ENCODE measurements around the gene FCHSD2.
A peak's percentile ranks its signal among the peaks of the same experiment; 100 is the strongest.
"Not testable (repeated sequence)": the region's sequence is repeated elsewhere in the genome, so short reads cannot be mapped to it uniquely, and the experiment has no call there.

The FCHSD2 gene

DNA sequence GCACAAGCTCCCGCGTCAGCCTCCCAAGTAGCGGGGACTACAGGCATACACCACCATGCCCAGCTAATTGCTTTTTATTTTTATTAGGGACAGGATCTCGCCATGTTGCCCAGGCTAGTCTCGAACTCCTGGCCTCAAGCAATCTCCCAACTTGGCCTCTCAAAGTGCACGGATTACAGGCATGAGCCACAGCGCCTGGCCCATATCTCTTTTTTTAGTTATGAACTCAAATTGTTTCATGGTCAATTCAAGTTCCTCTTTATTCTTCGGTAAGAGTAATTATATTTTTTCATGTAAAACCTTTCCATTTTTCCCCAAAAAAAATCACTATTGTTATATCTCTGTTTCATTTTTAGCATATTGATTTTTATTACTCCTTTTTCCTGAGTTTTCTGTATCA lies 25.5 kb downstream of the FCHSD2 start:
- DNase-seq = no peak

GRCh38 chr11:73114835-73115220 lies 27.3 kb downstream of the FCHSD2 start:
- DNase-seq = no peak

DNA sequence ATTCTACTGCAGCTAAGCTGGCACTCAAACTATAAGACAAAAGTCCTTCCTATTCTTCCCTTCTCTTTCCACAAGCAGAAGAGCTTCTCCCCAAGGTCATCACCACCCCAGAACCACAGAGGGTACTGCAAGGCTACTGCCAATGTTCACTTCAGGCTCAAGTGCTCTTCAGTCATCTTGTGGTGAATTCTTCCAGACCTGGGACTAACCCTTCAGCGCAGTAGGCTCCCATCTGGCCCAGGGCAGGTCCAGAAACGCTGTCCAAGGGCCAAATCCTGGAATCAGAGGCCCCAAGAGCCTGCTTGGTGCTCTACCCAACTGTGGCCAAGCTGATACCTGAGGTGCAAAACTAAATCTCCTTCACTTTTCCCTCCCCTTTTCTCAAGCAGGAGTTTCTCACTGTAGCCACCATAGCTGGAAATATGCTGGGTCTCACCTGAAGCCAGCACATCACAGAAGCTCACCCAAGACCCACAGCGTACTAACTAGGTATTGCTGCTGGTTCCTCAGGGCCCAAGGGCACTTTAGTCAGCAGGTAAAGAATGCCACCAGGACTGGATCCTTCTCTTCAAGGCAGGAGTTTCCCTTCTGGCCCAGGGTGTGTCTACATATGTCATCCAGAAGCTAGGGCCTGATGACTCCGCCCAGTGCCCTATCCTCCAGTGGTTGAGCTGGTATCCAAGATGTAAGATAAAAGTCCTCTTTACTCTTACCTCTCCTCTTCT lies 27.8 kb downstream of the FCHSD2 start:
- DNase-seq = no peak

GRCh38 chr11:73113426-73113825 lies 28.7 kb downstream of the FCHSD2 start:
- DNase-seq = no peak

- no peak for DNase-seq
Observed at GRCh38 chr11:73107597-73107996, 34.5 kb downstream of the FCHSD2 start.

DNA sequence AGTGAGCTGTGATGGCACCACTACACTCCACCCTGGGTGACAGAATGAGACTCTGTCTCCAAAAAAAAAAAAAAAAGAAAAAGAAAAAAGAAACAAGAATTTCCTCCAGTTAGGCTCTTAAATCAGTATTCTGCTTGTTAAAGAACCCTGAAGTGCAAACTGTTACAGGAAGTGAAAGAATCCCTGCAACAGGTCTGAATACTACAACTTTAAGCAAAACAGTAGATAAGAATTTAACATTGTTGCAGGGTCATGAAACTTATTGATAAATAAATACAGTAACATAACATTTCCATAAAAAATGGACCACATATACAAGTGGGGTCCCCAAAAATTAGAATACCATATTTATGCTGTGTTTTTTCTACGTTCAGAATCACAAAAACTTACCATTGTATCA lies 35.8 kb downstream of the FCHSD2 start:
- no peak for DNase-seq

GRCh38 chr11:73100578-73100977 lies 41.5 kb downstream of the FCHSD2 start:
- DNase-seq = no peak

DNA sequence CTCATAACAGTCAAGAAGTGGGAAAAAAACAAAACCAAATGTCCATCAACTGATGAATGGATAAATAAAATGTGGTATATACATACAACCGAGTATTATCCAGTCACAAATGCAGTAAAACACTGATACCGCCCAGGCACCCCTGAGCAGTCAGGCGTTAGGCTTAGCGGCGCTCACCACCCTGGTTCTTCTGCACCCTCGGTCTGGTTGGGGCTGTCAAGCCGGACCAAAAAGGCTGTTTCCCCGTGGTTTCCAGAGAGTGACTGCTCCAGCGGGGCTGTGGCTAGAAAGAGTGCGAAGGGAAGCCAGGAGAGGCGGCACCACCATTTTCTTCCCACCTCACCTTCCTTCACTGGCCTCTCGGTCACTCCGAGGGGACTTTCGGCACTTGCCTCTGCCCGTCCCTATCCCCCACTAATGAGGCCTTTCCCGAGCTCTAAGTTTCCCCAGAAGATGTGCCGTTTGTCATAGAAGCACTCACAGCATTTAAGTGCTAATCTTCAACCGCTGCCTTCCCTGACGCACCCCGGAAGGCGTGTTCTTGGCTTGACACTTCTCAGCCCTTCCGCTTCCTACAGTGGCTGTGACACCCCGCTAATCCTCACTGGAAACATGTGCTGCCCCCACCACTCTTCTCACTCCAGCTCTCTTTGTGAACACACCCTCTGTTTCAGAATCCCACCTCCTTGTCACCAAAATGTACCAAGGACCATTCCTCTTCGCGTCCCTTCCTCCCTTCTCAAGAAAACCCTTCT lies 42.4 kb downstream of the FCHSD2 start:
- no peak for DNase-seq

GRCh38 chr11:73095613-73096012 lies 46.5 kb downstream of the FCHSD2 start:
- peak in 2 of 14 donors; percentile 8 to 29 for DNase-seq

DNA sequence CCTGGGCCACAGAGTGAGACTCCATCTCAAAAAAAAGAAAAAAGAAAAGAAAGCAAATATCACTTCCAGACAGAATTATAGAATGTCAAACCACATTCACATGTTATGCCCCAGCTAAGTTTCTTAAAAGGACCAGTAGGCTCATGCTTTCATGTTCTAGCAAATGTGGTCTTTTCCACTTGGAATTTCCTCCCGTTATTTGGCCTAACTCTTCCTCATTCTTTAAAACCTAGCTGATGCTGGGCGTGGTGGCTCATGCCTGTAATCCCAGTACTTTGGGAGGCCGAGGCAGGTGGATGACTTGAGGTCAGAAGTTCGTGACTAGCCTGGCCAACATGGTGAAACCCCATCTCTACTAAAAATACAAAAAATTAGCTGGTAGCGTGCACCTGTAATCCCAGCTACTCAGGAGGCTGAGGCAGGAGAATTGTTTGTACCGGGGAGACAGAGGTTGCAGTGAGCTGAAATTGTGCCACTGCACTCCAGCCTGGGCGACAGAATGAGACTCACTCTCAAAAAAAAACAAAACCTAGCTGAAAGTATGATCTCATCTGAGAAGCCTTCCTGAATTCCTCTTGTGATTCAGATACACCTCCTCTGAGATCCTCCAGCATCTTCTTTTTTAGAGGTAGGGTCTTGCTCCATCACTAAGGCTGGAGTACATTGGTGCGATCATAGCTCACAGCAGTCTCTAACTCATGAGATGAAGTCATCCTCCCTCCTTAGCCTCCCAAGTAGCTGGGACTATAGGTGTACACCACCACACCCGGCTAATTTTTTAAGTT lies 50.4 kb downstream of the FCHSD2 start:
- no peak for DNase-seq

GRCh38 chr11:73087730-73088129 lies 54.4 kb downstream of the FCHSD2 start:
- no peak for DNase-seq

- DNase-seq = peak in 1 of 14 donors; percentile 5
Observed at GRCh38 chr11:73085189-73085875, 56.8 kb downstream of the FCHSD2 start.

DNA sequence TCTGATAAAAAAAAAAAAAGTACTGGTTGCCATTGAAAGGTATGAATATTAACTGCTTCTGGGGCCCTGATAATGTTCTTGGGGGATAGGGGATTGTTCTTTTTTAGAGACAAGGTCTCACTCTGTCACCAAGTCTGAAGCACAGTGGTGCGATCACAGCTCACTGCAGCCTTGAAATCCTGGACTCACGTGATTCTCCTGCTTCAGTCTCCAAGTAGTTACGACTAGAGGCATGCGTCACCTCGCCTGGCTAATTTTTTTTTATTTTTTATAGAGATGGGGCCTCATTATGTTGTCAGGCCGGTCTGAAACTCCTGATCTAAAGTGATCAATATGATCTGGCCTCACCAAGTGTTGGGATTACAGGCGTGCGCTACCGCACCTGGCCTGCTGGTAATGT lies 63.5 kb downstream of the FCHSD2 start:
- DNase-seq = no peak

DNA sequence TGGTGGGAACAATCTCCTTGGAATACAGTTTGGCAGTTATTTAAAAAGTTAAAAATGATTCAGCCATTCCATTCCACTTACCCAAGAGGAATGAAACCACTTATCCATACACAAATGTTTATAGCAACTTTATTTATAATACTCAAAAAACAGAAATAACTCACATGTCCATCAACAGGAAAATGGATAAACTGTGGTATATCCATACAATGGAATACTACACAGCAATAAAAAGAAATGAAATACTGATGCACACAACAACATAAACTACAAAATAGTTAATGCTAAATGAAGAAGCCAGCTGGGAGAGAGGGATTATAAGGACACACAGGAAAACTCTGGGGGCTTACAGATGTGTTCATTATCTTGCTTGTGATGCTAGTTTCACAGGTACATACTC lies 64.7 kb downstream of the FCHSD2 start:
- no peak for DNase-seq

- no peak for DNase-seq
Observed at GRCh38 chr11:73074319-73074718, 67.8 kb downstream of the FCHSD2 start.

DNA sequence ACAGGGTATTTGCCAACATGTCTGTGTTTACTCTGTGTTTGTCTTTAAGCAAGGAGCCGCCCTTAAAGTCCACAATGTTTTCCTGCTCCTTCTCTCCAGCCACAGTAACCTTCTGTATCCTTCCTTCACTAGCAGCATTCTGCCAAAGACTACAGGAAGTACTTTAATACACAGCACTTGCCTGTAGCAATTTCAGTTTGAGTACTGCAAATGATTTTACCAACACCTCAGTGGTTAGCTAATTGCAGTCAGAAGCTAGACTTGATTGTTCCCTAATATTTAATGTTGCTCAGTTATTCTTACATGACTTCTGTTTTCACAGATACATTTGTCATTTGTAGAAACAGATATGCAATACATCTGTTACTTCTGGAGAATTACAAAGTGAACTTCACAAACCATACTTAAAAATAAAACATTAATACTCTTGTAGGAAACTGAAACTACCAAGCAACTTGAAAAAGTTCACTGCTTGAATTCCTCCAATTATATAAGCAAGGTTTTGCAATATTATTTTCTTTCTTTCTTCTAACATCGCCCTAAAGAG lies 69.1 kb downstream of the FCHSD2 start:
- DNase-seq = no peak

DNA sequence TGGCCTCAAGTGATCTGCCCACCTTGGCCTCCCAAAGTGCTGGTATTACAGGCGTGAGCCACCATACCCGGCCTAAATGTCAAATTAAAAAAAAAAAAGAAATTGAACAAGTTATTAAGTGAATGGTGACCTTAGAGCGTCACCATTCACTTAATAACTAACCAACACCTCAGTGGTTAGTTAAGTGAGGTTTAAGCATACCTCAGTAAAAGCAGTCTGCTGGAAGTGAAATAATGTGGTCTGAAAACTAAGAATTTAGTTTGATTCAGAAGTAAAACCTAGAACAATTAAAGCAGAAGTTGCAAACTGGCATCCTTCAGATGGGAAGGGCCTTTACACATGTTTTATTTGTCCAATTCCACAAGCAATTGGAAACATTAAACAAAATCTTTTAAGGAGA lies 71.5 kb downstream of the FCHSD2 start:
- DNase-seq = no peak

- not testable (repeated sequence) for DNase-seq
Observed at GRCh38 chr11:73061857-73062424, 80.2 kb downstream of the FCHSD2 start.

- not testable (repeated sequence) for DNase-seq
Observed at GRCh38 chr11:73061434-73061833, 80.7 kb downstream of the FCHSD2 start.

GRCh38 chr11:73059915-73060314 lies 82.2 kb downstream of the FCHSD2 start:
- no peak for DNase-seq

- DNase-seq = no peak
Observed at GRCh38 chr11:73058989-73059674, 83.0 kb downstream of the FCHSD2 start.
